ENCODE measurements around the gene TADA3. TPM values are rescaled to one million over a fixed set of nuclear protein-coding genes. Genes with fewer than 3 reads are reported as not detected.

The TADA3 gene
- total RNA-seq, 2 experiments from 2014 or later = 83.2 to 85.6 TPM

DNA sequence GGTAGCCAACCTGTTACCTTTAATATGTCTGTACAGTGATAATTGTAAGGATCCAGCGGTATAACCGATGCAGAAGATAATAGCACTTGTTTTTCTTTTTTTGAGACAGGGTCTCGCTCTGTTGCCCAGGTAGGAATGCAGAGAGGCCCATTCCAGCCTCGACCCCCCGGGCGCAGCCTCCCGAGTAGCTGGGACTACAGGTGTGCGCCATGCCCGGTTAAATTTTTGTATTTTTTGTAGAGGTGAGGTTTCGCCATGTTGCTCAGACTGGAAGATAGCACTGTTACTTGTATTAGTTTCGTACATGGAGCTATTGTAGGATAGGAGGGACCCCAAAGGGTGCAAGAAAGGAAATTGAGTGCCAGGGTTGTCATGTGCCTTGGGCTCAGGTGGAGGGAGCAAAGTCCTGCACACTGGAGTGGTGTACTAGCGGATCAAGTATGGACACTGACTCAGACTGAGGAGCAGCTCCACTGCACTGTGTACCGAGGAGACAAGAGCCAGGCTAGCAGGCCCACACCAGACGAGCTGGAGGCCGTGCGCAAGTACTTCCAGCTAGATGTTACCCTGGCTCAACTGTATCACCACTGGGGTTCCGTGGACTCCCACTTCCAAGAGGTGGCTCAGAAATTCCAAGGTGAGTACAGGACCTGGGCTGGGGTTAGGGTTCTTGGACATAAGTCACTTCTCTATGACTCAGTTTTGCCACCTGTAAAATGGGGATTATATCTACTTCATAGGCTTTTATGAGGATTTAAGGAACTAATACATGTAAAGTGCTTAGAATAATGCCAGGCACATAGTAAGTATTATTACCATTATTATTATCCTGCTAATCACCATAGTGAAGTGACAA is 41.5 kb downstream of the TADA3 start:
- no peak for ATAC-seq
- ChIA-PET POLR2A (interaction anchor here (1.0 to 4.4 kb wide), 5 partner anchors 9 to 58 kb away, joined by 4 to 29 read pairs (median 4); partner anchors contain the start of genes ARPC4, BRPF1 and TADA3), CTCF (interaction anchor here (1.0 to 2.3 kb wide), 2 partner anchors 24 to 181 kb away, joined by 4 to 8 read pairs; no protein-coding TSS in a partner anchor)
- peak overlapping the region; percentile 95 for H3K27ac Mint-ChIP-seq
- peaks cover 83% of the 10 kb centered on the region for H3K36me3 Mint-ChIP-seq (ENCODE audit: low read depth)
- H3K4me1 Mint-ChIP-seq (ENCODE audit: low read depth) = peaks cover 72% of the 10 kb centered on the region
- H3K9me3 Mint-ChIP-seq (ENCODE audit: insufficient read depth) = no peaks in the 10 kb centered on the region
- H3K4me3 Mint-ChIP-seq = peak overlapping the region; percentile 98
- no peak for DNase-seq
- no peaks in the 10 kb centered on the region for H3K27me3 Mint-ChIP-seq (ENCODE audit: low read depth)

DNA sequence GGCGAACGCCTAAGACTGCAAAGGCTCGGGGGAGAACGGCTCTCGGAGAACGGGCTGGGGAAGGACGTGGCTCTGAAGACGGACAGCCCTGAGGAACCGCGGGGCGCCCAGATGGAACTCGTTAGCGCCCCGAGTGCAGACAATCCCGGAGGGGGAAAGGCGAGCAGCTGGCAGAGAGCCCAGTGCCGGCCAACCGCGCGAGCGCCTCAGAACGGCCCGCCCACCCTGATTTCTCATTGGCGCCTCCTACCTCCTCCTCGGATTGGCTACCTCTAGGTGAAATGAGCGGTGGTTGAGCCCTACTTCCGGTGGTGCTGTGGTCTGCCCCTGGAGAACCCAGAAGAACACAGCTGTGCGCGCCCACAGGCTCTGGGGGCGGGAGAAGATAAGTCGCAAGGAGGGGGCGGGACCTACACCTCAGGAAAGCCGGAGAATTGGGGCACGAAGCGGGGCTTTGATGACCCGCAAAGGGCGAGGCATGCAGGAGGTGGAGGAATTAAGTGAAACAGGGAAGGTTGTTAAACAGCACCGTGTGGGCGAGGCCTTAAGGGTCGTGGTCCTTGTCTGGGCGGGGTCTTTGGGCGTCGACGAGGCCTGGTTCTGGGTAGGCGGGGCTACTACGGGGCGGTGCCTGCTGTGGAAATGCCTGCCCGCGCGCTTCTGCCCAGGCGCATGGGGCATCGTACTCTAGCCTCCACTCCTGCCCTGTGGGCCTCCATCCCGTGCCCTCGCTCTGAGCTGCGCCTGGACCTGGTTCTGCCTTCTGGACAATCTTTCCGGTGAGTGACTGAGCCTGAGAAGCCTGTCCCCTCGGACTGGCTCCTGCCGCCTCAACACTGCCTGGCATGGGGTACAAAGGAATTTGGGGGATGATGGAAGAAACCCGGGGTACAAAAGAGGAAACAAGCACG is 42.4 kb downstream of the TADA3 start, which contains the start of gene OGG1:
TSS of gene OGG1 (plus strand) at position 308 of the 911 bp plus-strand sequence. CDS start at position 643, 335 bp downstream.
- H3K27me3 Mint-ChIP-seq (ENCODE audit: low read depth) = no peaks in the 10 kb centered on the region
- DNase-seq = peak; percentile 99
- peaks cover 74% of the 10 kb centered on the region for H3K4me1 Mint-ChIP-seq (ENCODE audit: low read depth)
- no peaks in the 10 kb centered on the region for H3K9me3 Mint-ChIP-seq (ENCODE audit: insufficient read depth)
- CTCF ChIA-PET = interaction anchor here (1.2 to 2.3 kb wide), 6 partner anchors 10 to 32 kb away, joined by 4 to 9 read pairs (median 6); partner anchors contain the start of gene BRPF1
- POLR2A ChIA-PET = interaction anchor here (0.7 to 4.4 kb wide), 8 partner anchors 10 to 387 kb away, joined by 3 to 29 read pairs (median 5); partner anchors contain the start of genes ARPC4, BRPF1, TADA3 and THUMPD3
- peaks cover 84% of the 10 kb centered on the region for H3K36me3 Mint-ChIP-seq (ENCODE audit: low read depth)
- peak within 1 kb of the TSS; percentile 98 for H3K4me3 Mint-ChIP-seq
- peak; percentile 94 for ATAC-seq
- peak within 1 kb of the TSS; percentile 95 for H3K27ac Mint-ChIP-seq

DNA sequence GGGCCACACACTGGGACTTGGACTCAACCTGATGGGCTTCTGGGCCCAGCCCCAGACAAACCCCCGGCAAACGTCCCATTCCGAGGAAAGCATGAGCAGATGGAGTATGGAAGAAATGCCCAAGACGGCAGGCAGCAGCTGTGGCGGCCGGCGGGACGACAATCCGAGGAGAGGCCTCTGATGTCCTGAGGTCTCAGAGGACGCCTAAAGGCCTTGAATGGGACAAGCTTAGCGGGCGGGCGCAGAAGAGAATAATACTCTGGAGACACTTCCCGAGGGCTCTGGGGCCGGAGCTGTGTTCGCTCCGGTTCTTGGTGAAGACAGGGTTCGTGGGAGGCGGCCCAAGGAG is 43.0 kb downstream of the TADA3 start:
- H3K36me3 Mint-ChIP-seq (ENCODE audit: low read depth) = peaks cover 85% of the 10 kb centered on the region

GRCh38 chr3:9748031-9748430 is 44.2 kb downstream of the TADA3 start:
- Mint-ChIP-seq H3K4me1 (ENCODE audit: low read depth) (peaks cover 65% of the 10 kb centered on the region), H3K4me3 (no peak overlapping the region), H3K9me3 (ENCODE audit: insufficient read depth) (no peaks in the 10 kb centered on the region), H3K27me3 (ENCODE audit: low read depth) (no peaks in the 10 kb centered on the region), H3K27ac (no peak overlapping the region), H3K36me3 (ENCODE audit: low read depth) (peaks cover 88% of the 10 kb centered on the region)
- DNase-seq (no peak), ATAC-seq (no peak)
- ChIA-PET CTCF (interaction anchor here (1.5 to 1.9 kb wide), 2 partner anchors 21 to 185 kb away, joined by 3 to 9 read pairs; no protein-coding TSS in a partner anchor), POLR2A (interaction anchor here (4.4 kb wide), 1 partner anchor 16 kb away, joined by 29 read pairs; the partner anchor contains the start of gene BRPF1)

More for the DNA sequence above, 43.0 kb downstream of the TADA3 start:
- Mint-ChIP-seq H3K4me3 (peak overlapping the region; percentile 98), H3K9me3 (ENCODE audit: insufficient read depth) (no peaks in the 10 kb centered on the region), H3K27ac (peak overlapping the region; percentile 95), H3K4me1 (ENCODE audit: low read depth) (peaks cover 71% of the 10 kb centered on the region), H3K27me3 (ENCODE audit: low read depth) (no peaks in the 10 kb centered on the region)
- ATAC-seq = no peak
- DNase-seq = no peak
- ChIA-PET POLR2A (interaction anchor here (0.7 to 4.4 kb wide), 5 partner anchors 12 to 387 kb away, joined by 3 to 29 read pairs (median 15); partner anchors contain the start of genes ARPC4, BRPF1, TADA3 and THUMPD3), CTCF (interaction anchor here (1.2 to 1.9 kb wide), 5 partner anchors 10 to 33 kb away, joined by 4 to 9 read pairs (median 5); partner anchors contain the start of gene BRPF1)

- Mint-ChIP-seq H3K9me3 (ENCODE audit: insufficient read depth) (no peaks in the 10 kb centered on the region), H3K4me3 (no peak overlapping the region), H3K36me3 (ENCODE audit: low read depth) (peaks cover 92% of the 10 kb centered on the region), H3K27me3 (ENCODE audit: low read depth) (no peaks in the 10 kb centered on the region), H3K27ac (no peak overlapping the region), H3K4me1 (ENCODE audit: low read depth) (peaks cover 68% of the 10 kb centered on the region)
- CTCF ChIA-PET = interaction anchor here (1.5 to 2.5 kb wide), 3 partner anchors 14 to 185 kb away, joined by 3 to 8 read pairs (median 4); no protein-coding TSS in a partner anchor
- POLR2A ChIA-PET = interaction anchor here (0.6 to 4.4 kb wide), 2 partner anchors 15 to 19 kb away, joined by 3 to 29 read pairs; partner anchors contain the start of gene BRPF1
- no peak for ATAC-seq
- no peak for DNase-seq
Measured at GRCh38 chr3:9747267-9747666, 45.0 kb downstream of the TADA3 start.

DNA sequence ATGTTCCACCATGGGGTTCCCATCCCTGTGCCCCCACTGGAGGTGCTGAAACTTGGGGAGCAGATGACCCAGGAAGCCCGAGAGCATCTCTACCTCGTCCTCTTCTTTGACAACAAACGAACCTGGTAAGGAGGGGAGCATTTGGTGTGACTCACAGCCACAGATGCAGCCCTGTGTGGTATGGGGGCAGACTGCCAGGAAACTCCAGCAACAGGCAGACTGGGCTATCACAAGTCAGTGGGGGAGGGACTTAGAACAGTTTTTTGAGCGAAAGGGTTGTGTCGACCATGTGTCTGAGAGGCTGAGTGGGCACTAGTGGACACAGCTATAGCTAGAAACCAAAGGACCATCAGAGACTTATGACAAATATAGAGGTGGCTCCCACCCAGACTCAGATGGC is 45.9 kb downstream of the TADA3 start:
- no peaks in the 10 kb centered on the region for H3K9me3 Mint-ChIP-seq (ENCODE audit: insufficient read depth)
- POLR2A ChIA-PET = interaction anchor here (0.7 to 2.6 kb wide), 2 partner anchors 13 to 47 kb away, joined by 3 to 10 read pairs; partner anchors contain the start of genes ARPC4 and TADA3
- DNase-seq (no peak), ATAC-seq (no peak)
- CTCF ChIA-PET = interaction anchor here (0.9 to 2.5 kb wide), 3 partner anchors 9 to 19 kb away, joined by 3 to 8 read pairs (median 4); no protein-coding TSS in a partner anchor
- peaks cover 89% of the 10 kb centered on the region for H3K36me3 Mint-ChIP-seq (ENCODE audit: low read depth)
- H3K27me3 Mint-ChIP-seq (ENCODE audit: low read depth) = no peaks in the 10 kb centered on the region
- H3K4me1 Mint-ChIP-seq (ENCODE audit: low read depth) = peaks cover 66% of the 10 kb centered on the region
- no peak overlapping the region for H3K4me3 Mint-ChIP-seq
- peak overlapping the region; percentile 8 for H3K27ac Mint-ChIP-seq

GRCh38 chr3:9745521-9745920 is 46.8 kb downstream of the TADA3 start:
- CTCF ChIA-PET = interaction anchor here (0.9 to 2.5 kb wide), 3 partner anchors 9 to 19 kb away, joined by 3 to 8 read pairs (median 4); no protein-coding TSS in a partner anchor
- no peak overlapping the region for H3K27ac Mint-ChIP-seq

DNA sequence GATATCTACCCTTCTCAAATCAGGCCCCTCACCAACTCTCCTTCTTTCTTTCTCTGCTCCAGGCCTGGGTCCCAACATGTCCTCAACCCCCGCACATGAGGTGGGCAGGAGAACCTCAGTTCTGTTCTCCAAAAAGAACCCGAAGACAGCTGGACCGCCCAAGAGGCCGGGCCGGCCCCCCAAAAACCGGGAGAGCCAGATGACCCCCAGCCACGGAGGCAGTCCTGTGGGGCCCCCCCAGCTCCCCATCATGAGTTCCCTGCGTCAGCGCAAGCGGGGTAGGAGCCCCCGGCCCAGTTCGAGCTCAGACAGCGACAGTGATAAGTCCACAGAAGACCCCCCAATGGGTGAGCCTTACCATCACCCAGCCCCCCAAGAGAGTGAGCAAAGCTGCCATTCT is 48.1 kb downstream of the TADA3 start:
- peaks cover 89% of the 10 kb centered on the region for H3K36me3 Mint-ChIP-seq (ENCODE audit: low read depth)
- POLR2A ChIA-PET = interaction anchor here (2.0 to 2.6 kb wide), 2 partner anchors 12 to 49 kb away, joined by 10 to 12 read pairs; partner anchors contain the start of genes ARPC4, BRPF1 and TADA3
- no peak for DNase-seq
- CTCF ChIA-PET = interaction anchor here (1.3 kb wide), 1 partner anchor 11 kb away, joined by 4 read pairs; no protein-coding TSS in a partner anchor
- H3K9me3 Mint-ChIP-seq (ENCODE audit: insufficient read depth) = no peaks in the 10 kb centered on the region
- no peak overlapping the region for H3K27ac Mint-ChIP-seq
- no peak overlapping the region for H3K4me3 Mint-ChIP-seq
- ATAC-seq = no peak
- no peaks in the 10 kb centered on the region for H3K27me3 Mint-ChIP-seq (ENCODE audit: low read depth)
- H3K4me1 Mint-ChIP-seq (ENCODE audit: low read depth) = peaks cover 51% of the 10 kb centered on the region

More at GRCh38 chr3:9745521-9745920, 46.8 kb downstream of the TADA3 start:
- POLR2A ChIA-PET = interaction anchor here (0.7 to 2.6 kb wide), 3 partner anchors 12 to 48 kb away, joined by 3 to 12 read pairs (median 10); partner anchors contain the start of genes ARPC4, BRPF1 and TADA3
- no peaks in the 10 kb centered on the region for H3K9me3 Mint-ChIP-seq (ENCODE audit: insufficient read depth)
- ATAC-seq (no peak), DNase-seq (no peak)
- no peaks in the 10 kb centered on the region for H3K27me3 Mint-ChIP-seq (ENCODE audit: low read depth)
- no peak overlapping the region for H3K4me3 Mint-ChIP-seq
- H3K4me1 Mint-ChIP-seq (ENCODE audit: low read depth) = peaks cover 59% of the 10 kb centered on the region
- peaks cover 88% of the 10 kb centered on the region for H3K36me3 Mint-ChIP-seq (ENCODE audit: low read depth)

- no peaks in the 10 kb centered on the region for H3K9me3 Mint-ChIP-seq (ENCODE audit: insufficient read depth)
- peaks cover 46% of the 10 kb centered on the region for H3K4me1 Mint-ChIP-seq (ENCODE audit: low read depth)
- peaks cover 89% of the 10 kb centered on the region for H3K36me3 Mint-ChIP-seq (ENCODE audit: low read depth)
- DNase-seq (no peak), ATAC-seq (no peak)
- no peak overlapping the region for H3K4me3 Mint-ChIP-seq
- no peaks in the 10 kb centered on the region for H3K27me3 Mint-ChIP-seq (ENCODE audit: low read depth)
- H3K27ac Mint-ChIP-seq = no peak overlapping the region
- POLR2A ChIA-PET = interaction anchor here (2.0 to 2.6 kb wide), 2 partner anchors 11 to 50 kb away, joined by 10 to 12 read pairs; partner anchors contain the start of genes ARPC4, BRPF1 and TADA3
- CTCF ChIA-PET = interaction anchor here (1.3 kb wide), 2 partner anchors 11 to 12 kb away, joined by 4 read pairs; partner anchors contain the start of gene BRPF1
Measured at GRCh38 chr3:9743548-9743947, 48.7 kb downstream of the TADA3 start.

- Mint-ChIP-seq H3K27ac (peak overlapping the region; percentile 15), H3K27me3 (ENCODE audit: low read depth) (no peaks in the 10 kb centered on the region), H3K36me3 (ENCODE audit: low read depth) (peaks cover 88% of the 10 kb centered on the region), H3K4me1 (ENCODE audit: low read depth) (peaks cover 40% of the 10 kb centered on the region), H3K9me3 (ENCODE audit: insufficient read depth) (no peaks in the 10 kb centered on the region), H3K4me3 (no peak overlapping the region)
- ATAC-seq (no peak), DNase-seq (no peak)
- POLR2A ChIA-PET = interaction anchor here (1.0 kb wide), 1 partner anchor 10 kb away, joined by 3 read pairs; no protein-coding TSS in a partner anchor
- CTCF ChIA-PET = interaction anchor here (0.8 to 1.3 kb wide), 2 partner anchors 10 to 11 kb away, joined by 3 to 4 read pairs; partner anchors contain the start of gene BRPF1
Measured at GRCh38 chr3:9742560-9742959, 49.7 kb downstream of the TADA3 start.
